Measurements from ENCODE around the gene ATP9B.

GRCh38 chr18:79372461-79372860 lies 303.3 kb downstream of the ATP9B start:
- TF ChIP-seq EZH2phosphoT487 (IDR thresholded peaks at IDR 0.05; ENCODE audit: borderline replicate concordance, low read length) (no peak), CTCF (conservative IDR thresholded peaks at IDR 0.05; ENCODE audit: low read depth, low read length) (no peak)

Data from PC-3 (cell line).